ENCODE measurements around the gene ASS1. TPM values are rescaled to one million over a fixed set of nuclear protein-coding genes. Genes with fewer than 3 reads are reported as not detected.
A peak's percentile ranks its signal among the peaks of the same experiment; 100 is the strongest.

Gene ASS1
- total RNA-seq, 4 donors from 2014 or later = 78.4 to 156 (median 105) TPM

DNA sequence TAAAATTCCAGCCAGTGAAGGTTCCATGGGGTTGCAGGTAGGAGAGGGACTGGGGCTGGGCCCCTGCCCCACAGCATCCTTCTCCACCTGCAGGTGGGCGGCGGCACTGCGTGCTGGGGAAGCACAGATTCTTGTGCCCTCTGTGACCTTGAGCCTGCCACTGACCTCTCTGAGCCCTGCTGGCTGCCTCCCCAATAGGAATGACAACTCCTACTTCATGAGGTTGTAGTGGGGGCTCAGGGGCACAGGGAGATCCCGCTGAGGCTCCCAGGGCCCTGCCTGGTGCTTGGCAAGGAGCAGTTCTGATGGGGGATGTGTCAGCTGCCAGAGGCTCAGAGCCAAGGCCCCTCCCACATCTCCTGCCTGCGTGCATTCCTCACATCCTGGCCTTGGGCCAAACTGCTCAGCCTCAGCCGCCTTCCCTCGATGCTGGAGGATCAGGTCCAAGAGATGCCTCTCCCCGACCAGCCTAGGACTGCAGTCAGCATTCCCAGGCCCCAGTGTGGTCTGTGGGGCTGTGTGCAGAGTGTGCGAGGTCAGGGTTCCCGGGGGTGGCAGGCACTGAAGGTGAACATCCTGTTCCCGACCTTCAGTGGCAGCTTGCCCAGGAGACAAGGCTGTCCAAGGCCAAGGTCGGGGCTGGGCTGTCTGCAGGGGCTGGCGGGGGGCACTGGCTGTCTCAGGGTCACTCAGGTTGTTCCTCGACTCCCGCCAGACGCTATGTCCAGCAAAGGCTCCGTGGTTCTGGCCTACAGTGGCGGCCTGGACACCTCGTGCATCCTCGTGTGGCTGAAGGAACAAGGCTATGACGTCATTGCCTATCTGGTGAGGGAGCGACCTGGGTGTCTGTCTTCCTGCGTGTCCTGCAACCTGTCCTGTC is 7.0 kb downstream of the ASS1 start:
- intact Hi-C loops (cut with DNase I; ENCODE audit: low total_unique reads) = no loop called here
- no peaks in the 10 kb centered on the region for H3K36me3 ChIP-seq
- peak; percentile 93 to 94 for DNase-seq
- no peaks in the 10 kb centered on the region for H3K27me3 ChIP-seq
- no peaks in the 10 kb centered on the region for H3K9me3 ChIP-seq
- peaks cover 25 to 45% of the 10 kb centered on the region in 2 donors for H3K4me1 ChIP-seq
- H3K4me3 ChIP-seq = no peak overlapping the region
- TF ChIP-seq, protein P1, sequence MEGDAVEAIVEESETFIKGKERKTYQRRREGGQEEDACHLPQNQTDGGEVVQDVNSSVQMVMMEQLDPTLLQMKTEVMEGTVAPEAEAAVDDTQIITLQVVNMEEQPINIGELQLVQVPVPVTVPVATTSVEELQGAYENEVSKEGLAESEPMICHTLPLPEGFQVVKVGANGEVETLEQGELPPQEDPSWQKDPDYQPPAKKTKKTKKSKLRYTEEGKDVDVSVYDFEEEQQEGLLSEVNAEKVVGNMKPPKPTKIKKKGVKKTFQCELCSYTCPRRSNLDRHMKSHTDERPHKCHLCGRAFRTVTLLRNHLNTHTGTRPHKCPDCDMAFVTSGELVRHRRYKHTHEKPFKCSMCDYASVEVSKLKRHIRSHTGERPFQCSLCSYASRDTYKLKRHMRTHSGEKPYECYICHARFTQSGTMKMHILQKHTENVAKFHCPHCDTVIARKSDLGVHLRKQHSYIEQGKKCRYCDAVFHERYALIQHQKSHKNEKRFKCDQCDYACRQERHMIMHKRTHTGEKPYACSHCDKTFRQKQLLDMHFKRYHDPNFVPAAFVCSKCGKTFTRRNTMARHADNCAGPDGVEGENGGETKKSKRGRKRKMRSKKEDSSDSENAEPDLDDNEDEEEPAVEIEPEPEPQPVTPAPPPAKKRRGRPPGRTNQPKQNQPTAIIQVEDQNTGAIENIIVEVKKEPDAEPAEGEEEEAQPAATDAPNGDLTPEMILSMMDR (IDR thresholded peaks at IDR 0.05) = peak in 3 of 4 experiments; percentile 15 to 39 (median 38)
- TF ChIP-seq POLR2A (IDR thresholded peaks at IDR 0.05) = no peak
- H3K27ac ChIP-seq = peak overlapping the region; percentile 62 to 72

- Histone ChIP-seq H3K36me3 (no peaks in the 10 kb centered on the region), H3K9me3 (no peaks in the 10 kb centered on the region), H3K27ac (peak overlapping the region in 1 of 2 donors; percentile 62), H3K4me3 (no peak overlapping the region), H3K27me3 (no peaks in the 10 kb centered on the region), H3K4me1 (peaks cover 14 to 34% of the 10 kb centered on the region in 2 donors)
- TF ChIP-seq, protein P1 (IDR thresholded peaks at IDR 0.05) = no peak
- TF ChIP-seq POLR2A (IDR thresholded peaks at IDR 0.05) = no peak
- intact Hi-C loops (cut with DNase I; ENCODE audit: low total_unique reads) = no loop called here
- no peak for DNase-seq
These were observed 8.1 kb downstream of the ASS1 start for GRCh38 chr9:130452835-130453234.

- peak overlapping the region in 1 of 2 donors; percentile 24 for H3K27ac ChIP-seq
- intact Hi-C loops (cut with DNase I; ENCODE audit: low total_unique reads) = no loop called here
- no peaks in the 10 kb centered on the region for H3K9me3 ChIP-seq
- H3K4me3 ChIP-seq = no peak overlapping the region
- no peaks in the 10 kb centered on the region for H3K36me3 ChIP-seq
- DNase-seq = peak; percentile 49 to 63
- peaks cover 9 to 32% of the 10 kb centered on the region in 2 donors for H3K4me1 ChIP-seq
- H3K27me3 ChIP-seq = no peaks in the 10 kb centered on the region
- TF ChIP-seq, protein P1 (IDR thresholded peaks at IDR 0.05) = no peak
- no peak for TF ChIP-seq POLR2A (IDR thresholded peaks at IDR 0.05)
These were observed 8.7 kb downstream of the ASS1 start for GRCh38 chr9:130453487-130453886.

- Histone ChIP-seq H3K27ac (peak overlapping the region in 1 of 2 donors; percentile 24), H3K36me3 (no peaks in the 10 kb centered on the region), H3K9me3 (no peaks in the 10 kb centered on the region), H3K4me3 (no peak overlapping the region), H3K27me3 (no peaks in the 10 kb centered on the region), H3K4me1 (peaks cover 9 to 32% of the 10 kb centered on the region in 2 donors)
- DNase-seq = no peak
- TF ChIP-seq, protein P1 (IDR thresholded peaks at IDR 0.05) = no peak
- TF ChIP-seq POLR2A (IDR thresholded peaks at IDR 0.05) = no peak
- intact Hi-C loops (cut with DNase I; ENCODE audit: low total_unique reads) = no loop called here
These were observed 9.5 kb downstream of the ASS1 start for GRCh38 chr9:130454096-130454811.

Measured in uterus (tissue), 4 donors.